H1 (cell line): ENCODE results near the gene LHFPL2. TPM values are rescaled to one million over a fixed set of nuclear protein-coding genes. Genes with fewer than 3 reads are reported as not detected.

Source experiments
- CTCF ChIA-PET: fragments of 300-600 bp; sonication (Branson Sonifier 250); formaldehyde crosslinking; loops from one replicate; lab custom pipeline; 2021; ENCODE audit not compliant: partially characterized antibody; lab: Charles Lee
- POLR2A ChIA-PET: fragments of 300-600 bp; sonication (Branson Sonifier 250); formaldehyde crosslinking; loops from one replicate; lab custom pipeline; 2021; ENCODE audit warnings: inconsistent platforms; ENCODE audit not compliant: partially characterized antibody; lab: Charles Lee
- DNase-seq, 2 experiments: peaks; one replicate each; pipeline versions ENCODE4 v3.0.0 to v3.0.0-alpha.2; 2010 to 2022; ENCODE audit warnings: low spot score in 2 of 2, low read depth in 1 of 2, mixed read lengths in 1 of 2
- FAIRE-seq: peaks from 2 replicates; lab custom pipeline; 2011; peaks lifted over from hg19 to GRCh38; lab: Jason Lieb, UNC
- H2AFZ ChIP-seq: 2 replicates; pipeline ENCODE4 v1.8.1; 2012; ENCODE audit warnings: low read length, inconsistent platforms
- H2AK5ac ChIP-seq: 2 replicates; pipeline ENCODE4 v1.6.1; 2013; ENCODE audit warnings: low read depth, low read length
- H2BK120ac ChIP-seq: replicated peaks from 2 replicates; pipeline ENCODE3; 2013; ENCODE audit warnings: low read depth, low read length, inconsistent platforms
- H2BK12ac ChIP-seq: 2 replicates; pipeline ENCODE4 v1.6.1; 2013; ENCODE audit warnings: low read depth, low read length
- H2BK15ac ChIP-seq: 2 replicates; pipeline ENCODE4 v1.6.1; 2013; ENCODE audit warnings: low read length
- H2BK20ac ChIP-seq: 2 replicates; pipeline ENCODE4 v1.6.1; 2013; ENCODE audit warnings: low read length
- H2BK5ac ChIP-seq: 2 replicates; pipeline ENCODE4 v1.6.1; 2013; ENCODE audit warnings: low read depth, low read length
- H3K14ac ChIP-seq: 2 replicates; pipeline ENCODE4 v1.6.1; 2013; ENCODE audit warnings: inconsistent platforms; ENCODE audit not compliant: insufficient read length
- H3K18ac ChIP-seq: 2 replicates; pipeline ENCODE4 v1.6.1; 2013; ENCODE audit warnings: low read length; ENCODE audit errors: extremely low read depth
- H3K23ac ChIP-seq: 2 replicates; pipeline ENCODE4 v1.6.1; 2013; ENCODE audit warnings: inconsistent platforms; ENCODE audit not compliant: insufficient read length
- H3K23me2 ChIP-seq: 2 replicates; pipeline ENCODE4 v1.6.1; 2013; ENCODE audit warnings: low read depth, low read length
- H3K27ac ChIP-seq: 2 replicates; pipeline ENCODE4 v1.6.1; 2011; ENCODE audit warnings: low read depth, low read length, inconsistent platforms
- H3K27me3 ChIP-seq, 4 experiments: replicated peaks in 1 of 4; 1 replicate in 1 of 4; 2 replicates in 3 of 4; pipeline versions ENCODE4 v1.6.1 to v1.8.1; 2011 to 2013; ENCODE audit warnings: low read length in 3 of 4, mild to moderate bottlenecking in 3 of 4, inconsistent platforms in 2 of 4, mixed read lengths in 2 of 4, moderate library complexity in 1 of 4; ENCODE audit not compliant: control insufficient read depth in 3 of 4, insufficient read depth in 3 of 4; ENCODE audit errors: extremely low read depth in 1 of 4
- H3K36me3 ChIP-seq, 4 experiments: 2 replicates each; pipeline versions ENCODE4 v1.6.1 to v1.8.1; 2011 to 2013; ENCODE audit warnings: mild to moderate bottlenecking in 4 of 4, low read length in 3 of 4, moderate library complexity in 2 of 4, control low read depth in 1 of 4, inconsistent platforms in 1 of 4; ENCODE audit not compliant: insufficient read depth in 4 of 4, control insufficient read depth in 2 of 4
- H3K4ac ChIP-seq: replicated peaks from 2 replicates; pipeline ENCODE3; 2013; ENCODE audit warnings: low read length, low read depth, mixed read lengths, inconsistent platforms; ENCODE audit not compliant: insufficient read length
- H3K4me1 ChIP-seq, 4 experiments: replicated peaks in 1 of 4; 1 replicate in 1 of 4; 2 replicates in 3 of 4; pipeline versions ENCODE4 v1.6.1 to v1.8.1; 2011 to 2013; ENCODE audit warnings: low read length in 3 of 4, inconsistent platforms in 2 of 4, mixed read lengths in 1 of 4; ENCODE audit not compliant: insufficient read depth in 4 of 4, control insufficient read depth in 3 of 4
- H3K4me2 ChIP-seq, 2 experiments: 2 replicates each; pipeline versions ENCODE4 v1.6.1 to v1.8.1; 2011 to 2013; ENCODE audit warnings: low read depth in 2 of 2, low read length in 2 of 2, control low read depth in 1 of 2, inconsistent platforms in 1 of 2, mild to moderate bottlenecking in 1 of 2; ENCODE audit not compliant: insufficient read depth in 1 of 2
- H3K4me3 ChIP-seq, 4 experiments: fragments of 200-600, 300-600 bp in 1 of 4; sonication (generic), shearing (Covaris generic), sonication (Bioruptor Twin) in 1 of 4; 2 replicates each; pipeline versions ENCODE4 v1.5.1 to v1.8.1; 2011 to 2016; ENCODE audit warnings: low read length in 4 of 4, low read depth in 3 of 4, control low read depth in 2 of 4, inconsistent platforms in 2 of 4, mild to moderate bottlenecking in 2 of 4, mixed read lengths in 1 of 4, moderate library complexity in 1 of 4; ENCODE audit not compliant: insufficient read depth in 2 of 4; ENCODE audit errors: extremely low read depth in 1 of 4
- H3K56ac ChIP-seq: replicated peaks from 2 replicates; pipeline ENCODE3; 2013; ENCODE audit warnings: low read depth, mild to moderate bottlenecking, mixed read lengths, low read length, inconsistent platforms; ENCODE audit not compliant: insufficient read length
- H3K79me1 ChIP-seq: 2 replicates; pipeline ENCODE4 v1.6.1; 2013; ENCODE audit warnings: low read depth, low read length, control low read depth
- H3K79me2 ChIP-seq, 2 experiments: 2 replicates each; pipeline versions ENCODE4 v1.6.1 to v1.8.1; 2012 to 2013; ENCODE audit warnings: low read length in 2 of 2, mild to moderate bottlenecking in 2 of 2, inconsistent platforms in 1 of 2; ENCODE audit not compliant: insufficient read depth in 2 of 2, control insufficient read depth in 1 of 2
- H3K9ac ChIP-seq, 4 experiments: replicated peaks in 1 of 4; 1 replicate in 1 of 4; 2 replicates in 3 of 4; pipeline versions ENCODE4 v1.6.1 to v1.8.1; 2011 to 2013; ENCODE audit warnings: low read depth in 3 of 4, low read length in 3 of 4, control low read depth in 2 of 4, mild to moderate bottlenecking in 2 of 4, moderate library complexity in 2 of 4, inconsistent platforms in 1 of 4; ENCODE audit errors: extremely low read depth in 1 of 4
- H3K9me3 ChIP-seq, 2 experiments: 2 replicates each; pipeline versions ENCODE4 v1.6.1 to v1.8.1; 2012 to 2013; ENCODE audit warnings: mild to moderate bottlenecking in 2 of 2, moderate library complexity in 2 of 2, control low read depth in 1 of 2, inconsistent platforms in 1 of 2, low read depth in 1 of 2, low read length in 1 of 2, mixed read lengths in 1 of 2; ENCODE audit not compliant: insufficient read depth in 2 of 2
- H4K20me1 ChIP-seq, 2 experiments: replicated peaks in 1 of 2; 2 replicates each; pipeline versions ENCODE3 to v1.8.1; 2011 to 2013; ENCODE audit warnings: inconsistent platforms in 2 of 2, low read length in 2 of 2, mild to moderate bottlenecking in 1 of 2; ENCODE audit not compliant: insufficient read depth in 2 of 2, control insufficient read depth in 1 of 2
- H4K5ac ChIP-seq: 2 replicates; pipeline ENCODE4 v1.6.1; 2013; ENCODE audit warnings: low read length, low read depth, mixed read lengths, inconsistent platforms; ENCODE audit not compliant: insufficient read length
- H4K8ac ChIP-seq: 2 replicates; pipeline ENCODE4 v1.8.0; 2013; ENCODE audit warnings: mild to moderate bottlenecking, moderate library complexity, low read length, inconsistent platforms; ENCODE audit not compliant: insufficient read depth; ENCODE audit errors: extremely low read depth
- H4K91ac ChIP-seq: replicated peaks from 2 replicates; pipeline ENCODE3; 2013; ENCODE audit warnings: low read length, mixed read lengths, inconsistent platforms; ENCODE audit not compliant: insufficient read length
- MAX ChIP-seq: IDR thresholded peaks from 2 replicates; pipeline ENCODE4 v1.6.1; 2012; ENCODE audit warnings: inconsistent platforms
- RNF2 ChIP-seq: fragments of 200-900, 300-1000 bp; sonication (generic); IDR thresholded peaks from 2 replicates; pipeline ENCODE4 v1.7.1; 2016; ENCODE audit warnings: borderline replicate concordance, low read depth, mild to moderate bottlenecking, antibody characterized with exemption, low read length; ENCODE audit not compliant: poor library complexity, severe bottlenecking; ENCODE audit errors: missing control alignments
- SAP30 ChIP-seq: fragments of 300-600 bp; sonication (generic); IDR thresholded peaks from 2 replicates; pipeline ENCODE4 v1.7.1; 2012; ENCODE audit warnings: low read length, moderate library complexity, mild to moderate bottlenecking, inconsistent platforms; ENCODE audit not compliant: insufficient read depth, insufficient replicate concordance
- WGBS, 2 experiments: shearing (Covaris generic) in 1 of 2; methylation state at CpG; one replicate each; pipeline versions ENCODE4 v1.1.6 to v1.1.7; 2013 to 2015; ENCODE audit warnings: low lambda C conversion rate in 2 of 2, mixed read lengths in 2 of 2, inconsistent platforms in 1 of 2, low coverage in 1 of 2, missing lambda C conversion rate in 1 of 2; ENCODE audit not compliant: insufficient replicate concordance in 2 of 2, insufficient coverage in 1 of 2, insufficient read length in 1 of 2; ENCODE audit errors: extremely low coverage in 1 of 2, missing lambda C conversion rate in 1 of 2; 5-methylcytosine and 5-hydroxymethylcytosine counted together
- polyA plus RNA-seq, 7 experiments: library from polyadenylated mRNA; depleted of rRNA in 3 of 7; stranded (reverse) in 5 of 7; unstranded in 2 of 7; fragments of >200 nt in 5 of 7; fragments of 200-250 nt in 2 of 7; gene quantifications; 1 replicate in 5 of 7; 2 replicates in 1 of 7; 4 replicates in 1 of 7; pipeline versions ENCODE4 v1.2.1 to v1.2.3, GENCODE V29; 2011 to 2013; ENCODE audit warnings: missing spikeins in 2 of 7, mixed read lengths in 2 of 7
- total RNA-seq: library from RNA; stranded (reverse); fragmentation: NEBNext Ultra II Directional; extraction: Animal tissue kit (Norgen Biotek cat#: 25700); gene quantifications from 2 replicates; pipeline ENCODE4 v1.2.1, GENCODE V29; 2021

LHFPL2 gene
- total and polyA plus RNA-seq, 2 of the 8 experiments (the other 6 are each of a cell fraction or from before 2014, with no cell fraction given), result 9.6 to 43.0 TPM

GRCh38 chr5:78587081-78587774 is 61.3 kb downstream of the LHFPL2 start:
- Histone ChIP-seq H3K27ac (no peak overlapping the region), H3K56ac (no peak overlapping the region), H3K23ac (no peak overlapping the region), H2AFZ (no peak overlapping the region), H2BK120ac (no peak overlapping the region), H4K5ac (no peak overlapping the region), H2BK20ac (no peak overlapping the region), H3K14ac (no peak overlapping the region), H3K4me2 (no peak overlapping the region), H3K9me3 (peaks cover 15 to 19% of the 10 kb centered on the region in 2 experiments), H3K79me2 (peaks cover 0 to 32% of the 10 kb centered on the region in 2 experiments; a peak in 3 of 4 replicates), H2BK5ac (no peak overlapping the region), H3K79me1 (peaks cover 3% of the 10 kb centered on the region; the same call in 1 of the 2 replicates), H2BK12ac (no peak overlapping the region), H3K4ac (no peak overlapping the region), H3K36me3 (peaks cover 0 to 24% (median 4%) of the 10 kb centered on the region in 4 experiments; a peak in 4 of 8 replicates), H4K91ac (no peak overlapping the region), H3K4me1 (peaks cover 0 to 2% (median 0%) of the 10 kb centered on the region in 4 experiments; a peak in 1 of 7 replicates), H4K8ac (no peak overlapping the region), H2BK15ac (no peak overlapping the region), H4K20me1 (peaks cover 0 to 2% of the 10 kb centered on the region in 2 experiments), H3K23me2 (no peaks in the 10 kb centered on the region), H3K4me3 (no peak overlapping the region), H3K18ac (no peak overlapping the region), H2AK5ac (no peak overlapping the region), H3K9ac (no peak overlapping the region), H3K27me3 (no peaks in the 10 kb centered on the region)
- POLR2A ChIA-PET, result no interaction called here
- no peak for FAIRE-seq
- WGBS, 2 experiments, result 92% methylated on average over 4 of the region's 4 CpGs; no CpG with 5 or more reads in 1 of the 2 experiments
- TF ChIP-seq SAP30 (no peak), MAX (no peak), RNF2 (no peak)
- CTCF ChIA-PET, result no interaction called here
- no peak for DNase-seq
